H9 (cell line): ENCODE measurements around the gene FMN1. TPM values are rescaled to one million over a fixed set of nuclear protein-coding genes. Genes with fewer than 3 reads are reported as not detected.

Experiments
- DNase-seq: peaks from one replicate; pipeline ENCODE4 v3.0.0-alpha.2; 2017
- H2AFZ ChIP-seq: one replicate; pipeline ENCODE4 v1.6.1; 2013; ENCODE audit warnings: mild to moderate bottlenecking, low read length, control low read depth, moderate library complexity
- H2AK5ac ChIP-seq: 2 replicates; pipeline ENCODE4 v1.6.1; 2013; ENCODE audit warnings: low read length, control low read depth, mixed read lengths; ENCODE audit not compliant: insufficient read length
- H2BK120ac ChIP-seq: one replicate; pipeline ENCODE4 v1.6.1; 2013; ENCODE audit warnings: low read depth, mild to moderate bottlenecking, low read length, control low read depth, inconsistent platforms; ENCODE audit not compliant: poor library complexity, severe bottlenecking
- H2BK12ac ChIP-seq: 2 replicates; pipeline ENCODE4 v1.6.1; 2013; ENCODE audit warnings: low read length, control low read depth, mixed read lengths, low read depth; ENCODE audit not compliant: insufficient read length
- H2BK15ac ChIP-seq: 2 replicates; pipeline ENCODE4 v1.6.1; 2013; ENCODE audit warnings: low read depth, low read length, control low read depth
- H2BK20ac ChIP-seq: one replicate; pipeline ENCODE4 v1.6.1; 2013; ENCODE audit warnings: low read depth, mild to moderate bottlenecking, low read length, control low read depth, inconsistent platforms; ENCODE audit not compliant: poor library complexity, severe bottlenecking
- H2BK5ac ChIP-seq: 2 replicates; pipeline ENCODE4 v1.6.1; 2013; ENCODE audit warnings: low read length, control low read depth, mixed read lengths; ENCODE audit not compliant: insufficient read length
- H3K14ac ChIP-seq: 2 replicates; pipeline ENCODE4 v1.6.1; 2013; ENCODE audit warnings: low read length, control low read depth; ENCODE audit not compliant: insufficient read depth
- H3K18ac ChIP-seq: 2 replicates; pipeline ENCODE4 v1.6.1; 2013; ENCODE audit warnings: low read depth, mild to moderate bottlenecking, mixed read lengths, low read length, control low read depth; ENCODE audit not compliant: insufficient read length
- H3K23ac ChIP-seq: 2 replicates; pipeline ENCODE4 v1.6.1; 2013; ENCODE audit warnings: low read length, control low read depth, mixed read lengths, low read depth; ENCODE audit not compliant: insufficient read length
- H3K23me2 ChIP-seq: 2 replicates; pipeline ENCODE4 v1.6.1; 2013; ENCODE audit warnings: low read depth, mild to moderate bottlenecking, mixed read lengths, low read length, control low read depth; ENCODE audit not compliant: insufficient read length, poor library complexity, severe bottlenecking
- H3K27ac ChIP-seq: 2 replicates; pipeline ENCODE4 v1.5.1; 2013; ENCODE audit warnings: low read length, control low read depth, mixed read lengths, low read depth; ENCODE audit not compliant: insufficient read length
- H3K27me3 ChIP-seq: 2 replicates; pipeline ENCODE4 v1.6.1; 2013; ENCODE audit warnings: low read length, control low read depth, inconsistent platforms; ENCODE audit not compliant: insufficient read depth
- H3K4ac ChIP-seq: 2 replicates; pipeline ENCODE4 v1.6.1; 2013; ENCODE audit warnings: low read depth, mild to moderate bottlenecking, control low read depth, inconsistent platforms, low read length, moderate library complexity
- H3K4me1 ChIP-seq: 2 replicates; pipeline ENCODE4 v1.6.1; 2013; ENCODE audit warnings: low read length, control low read depth, inconsistent platforms; ENCODE audit not compliant: insufficient read depth
- H3K4me2 ChIP-seq: 2 replicates; pipeline ENCODE4 v1.6.1; 2013; ENCODE audit warnings: low read length, control low read depth, mixed read lengths; ENCODE audit not compliant: insufficient read length, insufficient read depth
- H3K56ac ChIP-seq: 2 replicates; pipeline ENCODE4 v1.6.1; 2013; ENCODE audit warnings: low read depth, mild to moderate bottlenecking, mixed read lengths, low read length, control low read depth; ENCODE audit not compliant: insufficient read length
- H3K79me1 ChIP-seq: 2 replicates; pipeline ENCODE4 v1.6.1; 2013; ENCODE audit warnings: low read depth, mild to moderate bottlenecking, moderate library complexity, low read length, control low read depth, inconsistent platforms; ENCODE audit not compliant: insufficient read depth, poor library complexity, severe bottlenecking
- H3K79me2 ChIP-seq: 2 replicates; pipeline ENCODE4 v1.6.1; 2013; ENCODE audit warnings: low read length, control low read depth, inconsistent platforms; ENCODE audit not compliant: insufficient read depth
- H3K9ac ChIP-seq: 2 replicates; pipeline ENCODE4 v1.6.1; 2013; ENCODE audit warnings: low read length, control low read depth, mixed read lengths; ENCODE audit not compliant: insufficient read length; ENCODE audit errors: extremely low read depth
- H3K9me3 ChIP-seq: one replicate; pipeline ENCODE4 v1.6.1; 2013; ENCODE audit warnings: low read depth, low read length, inconsistent platforms; ENCODE audit not compliant: control insufficient read depth
- H3T11ph ChIP-seq: one replicate; pipeline ENCODE4 v1.6.1; 2013; ENCODE audit warnings: mild to moderate bottlenecking, low read length, control low read depth, inconsistent platforms
- H4K20me1 ChIP-seq: one replicate; pipeline ENCODE4 v1.6.1; 2013; ENCODE audit not compliant: control insufficient read depth, insufficient read length, insufficient read depth
- H4K5ac ChIP-seq: 2 replicates; pipeline ENCODE4 v1.6.1; 2013; ENCODE audit warnings: low read depth, mild to moderate bottlenecking, mixed read lengths, low read length, control low read depth; ENCODE audit not compliant: insufficient read length
- H4K8ac ChIP-seq: replicated peaks from 2 replicates; pipeline ENCODE4 v1.6.1; 2013; ENCODE audit warnings: low read length, control low read depth, mixed read lengths, low read depth; ENCODE audit not compliant: insufficient read length
- H4K91ac ChIP-seq: 2 replicates; pipeline ENCODE4 v1.6.1; 2013; ENCODE audit warnings: low read depth, mild to moderate bottlenecking, moderate library complexity, mixed read lengths, low read length, control low read depth; ENCODE audit not compliant: insufficient read length
- H3K27ac Mint-ChIP-seq, 3 experiments: 2 replicates in 2 of 3; 3 replicates in 1 of 3; pipeline ENCODE4 v1.8.0; 2020 to 2021; ENCODE audit warnings: mixed read lengths in 3 of 3, mild to moderate bottlenecking in 1 of 3, moderate library complexity in 1 of 3
- H3K27me3 Mint-ChIP-seq: 2 replicates; pipeline ENCODE4 v1.8.0; 2021; ENCODE audit warnings: low read depth, mild to moderate bottlenecking, moderate library complexity, mixed read lengths
- H3K36me3 Mint-ChIP-seq, 3 experiments: 2 replicates in 2 of 3; 3 replicates in 1 of 3; pipeline ENCODE4 v1.8.0; 2020 to 2021; ENCODE audit warnings: low read depth in 3 of 3, mixed read lengths in 3 of 3; ENCODE audit not compliant: insufficient read depth in 1 of 3
- H3K4me1 Mint-ChIP-seq, 2 experiments: 2 replicates each; pipeline ENCODE4 v1.8.0; 2020; ENCODE audit warnings: mixed read lengths in 2 of 2
- H3K4me3 Mint-ChIP-seq, 2 experiments: 2 replicates in 1 of 2; 3 replicates in 1 of 2; pipeline ENCODE4 v1.8.0; 2020 to 2021; ENCODE audit warnings: mild to moderate bottlenecking in 2 of 2, mixed read lengths in 2 of 2, moderate library complexity in 1 of 2
- H3K9me3 Mint-ChIP-seq, 2 experiments: 2 replicates in 1 of 2; 3 replicates in 1 of 2; pipeline ENCODE4 v1.8.0; 2020; ENCODE audit warnings: mild to moderate bottlenecking in 2 of 2, mixed read lengths in 2 of 2, moderate library complexity in 1 of 2
- CTCF ChIP-seq: fragments of 200-600 bp; sonication (generic); conservative IDR thresholded peaks from 3 replicates; pipeline ENCODE4 v1.8.0; 2021; ENCODE audit warnings: antibody characterized with exemption, mild to moderate bottlenecking
- WGBS: extraction: QIAGEN DNeasy Blood & Tissue Kit; methylation state at CpG from one replicate; pipeline ENCODE4 v1.1.7; 2013; ENCODE audit warnings: missing lambda C conversion rate, low lambda C conversion rate, mixed read lengths; ENCODE audit not compliant: insufficient read length; ENCODE audit errors: extremely low coverage; 5-methylcytosine and 5-hydroxymethylcytosine counted together
- total RNA-seq: library from RNA; stranded (reverse); gene quantifications from 2 replicates; pipeline ENCODE4 v1.2.1, GENCODE V29; 2021

FMN1 gene
- total RNA-seq, 1 experiment from 2014 or later, result 1.9 TPM

- H2BK120ac ChIP-seq, result no peak overlapping the region
- no peaks in the 10 kb centered on the region for H3K9me3 ChIP-seq
- H3K4ac ChIP-seq, result no peak overlapping the region
- H4K5ac ChIP-seq, result no peak overlapping the region
- no peaks in the 10 kb centered on the region; a peak in 2 of 7 replicates for H3K36me3 Mint-ChIP-seq
- no peak overlapping the region for H3K18ac ChIP-seq
- no peak overlapping the region for H2BK12ac ChIP-seq
- H4K20me1 ChIP-seq, result no peaks in the 10 kb centered on the region
- no peak overlapping the region for H3T11ph ChIP-seq
- H2BK5ac ChIP-seq, result no peak overlapping the region
- H3K4me1 Mint-ChIP-seq, result peaks cover 3 to 6% of the 10 kb centered on the region in 2 experiments; a peak in 2 of 4 replicates
- H3K4me2 ChIP-seq, result no peak overlapping the region
- no peaks in the 10 kb centered on the region for H3K27me3 Mint-ChIP-seq
- no peaks in the 10 kb centered on the region for H3K79me1 ChIP-seq
- DNase-seq, result no peak
- H4K8ac ChIP-seq, result no peak overlapping the region
- no peak overlapping the region for H2AK5ac ChIP-seq
- H3K4me1 ChIP-seq, result no peaks in the 10 kb centered on the region
- no CpG with 5 or more reads among the region's 2 CpGs for WGBS
- no peak overlapping the region for H3K4me3 Mint-ChIP-seq
- no peak overlapping the region for H3K56ac ChIP-seq
- H3K27ac ChIP-seq, result no peak overlapping the region
- no peaks in the 10 kb centered on the region for H3K27me3 ChIP-seq
- peaks cover 0 to 3% of the 10 kb centered on the region in 2 experiments; a peak in 2 of 5 replicates for H3K9me3 Mint-ChIP-seq
- no peak for TF ChIP-seq CTCF
- H3K14ac ChIP-seq, result no peak overlapping the region
- no peak overlapping the region for H3K27ac Mint-ChIP-seq
- no peak overlapping the region for H3K23ac ChIP-seq
- H2BK15ac ChIP-seq, result no peak overlapping the region
- no peak overlapping the region for H2AFZ ChIP-seq
- H3K79me2 ChIP-seq, result no peaks in the 10 kb centered on the region
- no peak overlapping the region for H3K9ac ChIP-seq
- H4K91ac ChIP-seq, result no peak overlapping the region
- H3K23me2 ChIP-seq, result no peaks in the 10 kb centered on the region
- no peak overlapping the region for H2BK20ac ChIP-seq
These were observed 228.0 kb downstream of the FMN1 start for GRCh38 chr15:32966512-32966911.
